HG02943 (cell line): ENCODE measurements around the gene P2RY2.

Experiments used
- ATAC-seq: cut with Tn5 transposase; IDR thresholded peaks from one replicate; pipeline ENCODE4 v1.9.1; 2021; ENCODE audit warnings: mild to moderate bottlenecking, low read depth, moderate library complexity; ENCODE audit not compliant: unreplicated experiment

P2RY2 gene

DNA sequence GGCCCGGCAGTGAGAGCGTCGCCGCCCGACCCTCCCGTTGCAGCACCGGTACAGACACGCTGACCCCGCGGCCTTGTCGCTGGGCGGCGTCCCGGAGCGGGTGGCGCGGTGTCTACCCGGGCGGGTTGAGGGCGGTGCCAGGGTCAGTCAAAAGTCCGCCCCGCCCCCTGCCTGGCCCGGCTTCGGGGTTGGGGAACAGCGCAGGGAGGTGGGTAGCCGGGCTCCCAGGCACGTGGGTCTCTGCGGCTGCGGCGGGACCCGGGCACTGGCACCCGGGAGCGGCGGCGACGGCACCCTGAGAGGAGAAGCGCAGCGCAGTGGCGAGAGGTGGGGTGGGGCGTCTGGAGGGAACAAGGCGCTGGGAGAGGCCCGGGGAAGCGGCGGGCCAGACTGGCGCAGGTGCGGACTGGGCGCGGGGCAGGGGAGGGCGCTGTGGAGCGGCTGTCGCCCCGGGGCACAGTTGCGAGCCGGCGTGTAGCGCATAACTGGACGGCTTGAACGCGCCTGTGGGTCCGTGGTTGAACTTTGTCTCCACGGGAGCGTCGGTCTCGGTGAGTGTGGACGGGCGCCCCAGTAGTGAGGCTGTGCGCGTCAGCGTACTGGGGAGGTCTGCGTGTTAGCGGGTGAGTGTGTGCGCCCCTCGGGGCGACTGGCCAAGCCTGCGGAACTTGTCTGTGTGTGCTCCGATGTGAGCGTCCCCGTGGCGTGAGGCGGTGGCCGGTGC is at the start of gene P2RY2:
TSS of gene P2RY2 (plus strand) at position 176 of the 724 bp plus-strand sequence. CDS start 15,879 bp downstream, outside the sequence.
- no peak for ATAC-seq

- no peak for ATAC-seq
These were observed 49.0 kb upstream of the P2RY2 start for GRCh38 chr11:73168925-73169579.

DNA sequence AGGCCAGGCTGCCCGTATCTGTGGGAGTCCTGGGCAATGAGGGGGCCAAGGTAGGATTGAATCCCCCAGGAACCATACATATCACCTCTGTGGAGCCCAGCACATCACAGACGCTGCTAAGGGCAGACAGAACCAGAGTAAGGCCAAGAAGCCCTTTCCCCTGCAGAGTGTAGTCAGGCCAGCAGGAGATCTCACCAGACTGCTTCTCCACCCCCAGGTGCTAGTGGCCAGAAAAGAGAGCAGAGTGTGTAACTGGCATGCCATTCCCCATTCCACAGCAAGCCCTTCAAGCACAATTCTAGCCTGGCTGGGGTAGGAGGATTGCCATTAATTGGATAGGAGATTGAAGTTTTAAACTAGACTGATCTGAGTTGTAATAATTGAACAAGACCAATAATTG is 47.9 kb upstream of the P2RY2 start:
- no peak for ATAC-seq

DNA sequence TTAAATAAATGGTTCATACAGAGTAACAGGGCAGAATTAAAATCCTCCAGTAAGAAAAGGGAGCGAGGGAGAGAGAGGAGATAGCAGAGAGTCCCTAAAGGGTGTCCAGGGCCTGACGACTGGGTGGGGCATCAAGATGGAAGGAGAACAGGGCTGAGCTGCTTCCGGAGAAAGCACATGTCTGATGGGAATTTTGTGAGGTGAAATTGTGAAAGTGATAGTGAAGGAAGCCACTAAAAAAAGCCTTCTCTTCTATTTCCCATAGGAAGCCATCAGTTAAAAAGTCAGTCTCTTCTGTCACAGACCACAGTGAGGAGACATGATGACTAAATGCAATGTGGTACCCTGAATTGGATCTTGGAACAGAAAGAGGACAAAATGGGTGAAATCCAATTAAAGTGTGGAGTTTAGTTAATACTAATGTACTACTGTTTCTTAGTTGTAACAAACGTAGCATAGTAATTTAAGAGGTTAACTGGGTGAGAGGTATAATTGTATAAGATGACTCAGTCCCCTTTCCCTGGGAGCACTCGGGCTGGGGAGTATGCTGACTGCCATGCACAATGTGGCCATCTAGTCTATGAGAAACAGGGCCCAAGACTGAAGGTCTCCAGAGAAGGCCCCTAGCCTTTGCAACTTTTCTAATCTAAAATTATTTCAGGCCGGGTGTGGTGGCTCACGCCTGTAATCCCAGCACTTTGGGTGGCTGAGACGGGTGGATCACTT is 46.5 kb upstream of the P2RY2 start:
- ATAC-seq, result no peak

- no peak for ATAC-seq
These were observed 45.0 kb upstream of the P2RY2 start for GRCh38 chr11:73172992-73173656.

DNA sequence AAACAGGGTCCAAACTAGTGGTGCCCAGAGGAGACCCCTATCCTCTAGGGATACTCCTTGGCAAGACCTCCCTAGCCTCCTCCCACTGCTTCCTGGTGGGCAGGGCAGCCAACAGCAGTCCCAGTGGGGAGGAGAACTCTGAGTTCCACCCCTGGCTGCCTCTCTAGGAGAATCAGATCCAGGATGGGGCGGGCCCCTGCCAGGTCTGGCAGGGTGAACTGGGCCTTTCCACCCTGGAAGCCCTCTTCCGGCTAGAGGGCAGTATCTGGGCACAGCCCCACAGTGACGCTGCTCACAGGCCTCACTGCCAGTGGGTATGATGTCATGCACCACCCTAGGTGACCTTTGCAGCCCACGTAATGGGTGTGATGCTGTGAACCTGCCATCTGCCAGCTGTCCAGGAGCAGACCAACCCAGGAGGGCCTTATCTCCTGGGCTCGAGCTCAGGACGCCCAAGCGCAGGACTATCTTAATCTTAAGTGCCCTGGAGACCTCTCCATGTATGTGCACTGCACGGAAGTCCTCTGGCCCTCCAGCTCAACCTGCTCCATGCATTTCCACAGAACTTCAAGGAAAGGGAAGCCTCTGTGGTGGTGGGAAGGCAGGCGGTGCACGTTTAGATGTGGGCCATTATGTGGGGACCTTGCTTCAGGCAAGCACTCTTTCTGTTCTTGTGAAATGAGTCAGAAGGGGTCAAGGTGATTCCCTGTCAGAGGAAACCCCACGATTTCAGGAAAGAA is 44.2 kb upstream of the P2RY2 start:
- no peak for ATAC-seq

- no peak for ATAC-seq
These were observed 43.6 kb upstream of the P2RY2 start for GRCh38 chr11:73174495-73174791.

- no peak for ATAC-seq
These were observed 42.4 kb upstream of the P2RY2 start for GRCh38 chr11:73175551-73176144.

- ATAC-seq, result no peak
These were observed 41.8 kb upstream of the P2RY2 start for GRCh38 chr11:73176145-73176873.

DNA sequence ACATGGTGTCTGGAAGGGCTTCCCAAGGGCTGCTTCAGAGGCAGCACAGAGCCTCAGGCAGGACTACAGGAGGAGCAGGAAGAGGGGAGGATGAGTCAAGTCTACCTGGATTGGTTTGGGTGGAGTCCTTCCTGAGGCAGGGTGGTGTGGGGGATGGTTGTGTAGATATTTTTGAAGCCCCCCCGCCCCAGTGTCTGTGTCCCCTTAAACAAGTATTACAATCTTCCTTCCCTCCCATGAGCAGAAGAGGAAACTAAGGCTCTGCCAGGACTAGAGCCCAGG is 41.3 kb upstream of the P2RY2 start:
- ATAC-seq, result no peak

DNA sequence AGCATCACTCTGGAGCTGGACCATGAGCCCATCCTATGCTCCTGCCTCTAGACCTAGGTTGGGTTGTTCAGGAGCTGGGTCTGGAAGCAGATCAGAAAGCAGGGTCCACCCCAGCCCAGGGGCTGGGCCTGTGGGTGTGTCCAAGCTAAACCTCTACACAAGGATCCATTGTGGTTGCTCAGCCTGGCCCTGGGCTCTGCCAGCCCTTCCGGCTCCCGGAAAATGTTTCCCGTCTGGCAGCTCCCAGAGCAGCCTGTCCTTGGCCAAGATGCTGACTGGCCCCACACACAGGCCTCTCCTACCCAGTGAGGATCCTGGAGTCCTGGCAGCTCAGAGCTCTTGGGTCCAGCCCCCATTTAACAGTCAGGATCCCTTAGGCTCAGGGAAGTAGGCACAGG is 40.7 kb upstream of the P2RY2 start:
- no peak for ATAC-seq

DNA sequence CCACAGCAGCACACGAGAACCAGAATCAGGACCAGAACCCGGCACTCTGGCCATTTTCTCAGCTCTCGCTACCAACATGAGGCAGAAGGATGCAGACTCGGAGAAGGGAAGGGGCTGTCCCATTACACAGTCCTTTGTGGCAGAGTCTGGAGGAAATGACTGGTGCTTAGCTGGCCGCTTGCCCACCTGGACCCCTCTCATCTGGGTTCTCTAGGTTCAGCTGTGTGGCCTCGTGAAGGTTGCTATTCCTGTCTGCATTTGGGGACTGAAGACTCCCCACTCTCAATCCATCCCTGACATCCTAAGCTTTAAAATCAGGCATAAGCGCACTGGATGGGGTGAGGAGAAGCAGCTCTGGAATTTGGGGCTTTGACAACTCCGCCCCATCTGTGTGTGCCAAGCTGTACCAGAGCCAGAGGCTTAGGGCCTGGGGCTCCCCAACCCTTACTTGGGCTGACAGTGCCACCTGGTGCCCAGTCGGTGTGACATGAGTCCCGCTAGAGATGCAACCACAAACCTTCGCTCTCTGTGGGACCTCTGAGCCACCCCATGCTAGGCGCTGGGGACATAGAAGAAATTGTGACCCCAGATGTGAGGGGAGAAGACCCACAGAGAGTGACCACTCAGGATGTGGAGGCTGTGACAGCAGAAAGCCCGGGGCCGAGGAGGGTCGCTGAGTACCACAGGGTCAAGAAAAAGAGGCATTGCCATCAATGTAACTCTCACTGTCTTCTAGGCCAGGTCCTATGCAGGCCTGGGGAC is 40.1 kb upstream of the P2RY2 start:
- ATAC-seq, result peak; percentile 62

DNA sequence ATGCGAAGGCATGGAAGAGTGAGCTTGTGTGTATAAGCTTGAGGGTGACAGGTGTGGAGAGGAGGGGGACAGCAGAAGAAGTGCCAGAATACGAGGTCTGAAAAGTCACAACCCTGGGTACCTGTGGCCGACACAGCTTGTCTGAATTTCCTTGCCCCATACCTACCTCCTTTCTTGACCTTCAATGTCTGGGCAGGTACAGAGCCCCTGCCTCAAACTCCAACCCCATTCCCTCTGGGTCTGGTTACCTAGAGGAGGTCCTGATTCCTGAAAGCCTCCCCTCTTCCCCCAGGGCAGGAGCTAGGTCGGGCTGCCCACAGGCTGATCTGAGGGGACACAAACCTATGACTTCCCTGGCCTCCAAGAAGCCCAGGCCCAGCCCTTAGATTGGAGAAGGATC is 39.4 kb upstream of the P2RY2 start:
- ATAC-seq, result no peak

DNA sequence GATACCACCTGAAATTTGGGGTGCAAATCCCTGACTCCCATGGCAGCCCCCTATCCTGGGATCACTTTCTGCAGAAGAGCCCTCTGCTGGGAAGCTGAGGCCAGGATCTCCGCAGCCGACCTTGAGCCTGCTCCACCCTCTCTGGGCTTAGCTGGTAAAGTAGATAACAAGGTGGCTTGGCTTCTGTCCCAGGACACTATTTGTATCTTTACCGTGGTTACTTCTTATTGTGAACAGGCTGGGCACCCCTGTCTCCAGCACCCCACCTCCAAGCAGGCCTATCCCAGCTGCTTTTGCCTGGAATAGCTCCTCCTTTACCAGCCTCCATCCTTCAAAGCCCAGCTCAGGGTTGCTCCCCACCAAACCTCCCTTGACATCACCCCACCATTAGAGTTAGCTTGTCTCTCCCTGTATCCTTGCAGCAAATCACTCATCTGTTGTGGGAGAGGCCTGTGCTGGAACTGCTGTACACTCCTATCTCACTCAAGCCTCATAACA is 35.2 kb upstream of the P2RY2 start:
- no peak for ATAC-seq

DNA sequence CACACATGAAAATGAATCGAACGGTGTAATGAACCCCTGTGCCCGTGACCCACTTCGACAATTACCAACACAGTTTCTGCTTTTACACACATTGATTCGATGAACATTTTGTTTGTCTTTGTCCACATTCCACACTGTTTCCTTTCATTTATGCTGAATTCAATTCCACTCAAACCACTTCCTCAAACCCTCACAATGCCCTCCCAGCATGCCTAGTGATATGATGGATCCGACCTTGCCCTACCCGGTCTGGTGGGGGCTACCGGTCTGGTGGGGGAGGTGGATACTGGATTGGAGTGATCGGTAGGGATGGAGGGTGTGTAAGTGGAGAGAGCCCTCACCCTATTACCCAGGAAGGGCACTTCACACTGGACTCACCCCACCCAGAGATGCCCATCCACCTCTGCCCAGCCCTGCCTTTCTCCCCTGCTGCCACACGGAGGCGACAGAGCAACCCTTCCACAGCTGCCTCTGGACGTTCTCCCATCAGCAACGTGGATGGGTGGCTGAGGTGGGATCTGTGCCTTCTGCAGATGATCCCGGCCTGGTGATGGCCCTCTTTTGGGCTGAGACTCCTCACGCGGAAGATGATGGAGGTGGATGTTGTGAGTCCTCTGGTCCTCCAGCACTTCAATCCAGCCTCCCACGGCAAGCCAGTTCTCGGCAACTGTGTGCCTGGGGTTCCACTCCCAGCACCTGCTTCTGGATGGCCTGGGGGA is 33.0 kb upstream of the P2RY2 start:
- no peak for ATAC-seq

- ATAC-seq, result no peak
These were observed 32.3 kb upstream of the P2RY2 start for GRCh38 chr11:73185680-73186293.

- ATAC-seq, result no peak
These were observed 31.7 kb upstream of the P2RY2 start for GRCh38 chr11:73186294-73186850.
